Kasumi-1 (cell line): ENCODE results near the gene S100A1.

Experiments
- DNase-seq, 2 experiments: peaks; one replicate each; lab custom pipeline; 2025; lab: John Stamatoyannopoulos, UW

S100A1 gene

DNA sequence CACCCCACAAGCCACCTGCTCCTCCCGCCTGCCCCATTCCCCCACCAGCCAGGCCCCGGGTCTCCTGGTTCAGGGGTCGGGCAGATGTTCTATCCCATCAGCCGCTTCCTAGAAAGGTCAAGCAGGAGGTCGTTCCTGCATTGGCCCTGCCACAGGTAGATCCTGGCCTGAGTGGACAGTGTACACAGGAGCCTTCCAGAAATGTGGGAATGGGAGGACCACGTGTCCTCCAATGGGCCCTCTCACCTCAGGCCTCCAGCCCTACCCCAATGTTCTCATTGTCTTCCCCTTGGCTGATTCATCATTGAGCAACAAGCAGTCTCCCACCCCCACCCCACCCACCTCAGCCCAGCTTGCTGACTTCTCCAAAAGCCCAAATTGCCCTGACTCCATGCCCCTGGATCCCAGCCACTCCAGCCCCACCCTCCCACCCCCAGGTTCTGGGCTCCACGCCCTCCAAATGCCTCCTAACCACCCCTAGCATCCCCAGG is 17.4 kb upstream of the S100A1 start:
- no peak for DNase-seq

DNA sequence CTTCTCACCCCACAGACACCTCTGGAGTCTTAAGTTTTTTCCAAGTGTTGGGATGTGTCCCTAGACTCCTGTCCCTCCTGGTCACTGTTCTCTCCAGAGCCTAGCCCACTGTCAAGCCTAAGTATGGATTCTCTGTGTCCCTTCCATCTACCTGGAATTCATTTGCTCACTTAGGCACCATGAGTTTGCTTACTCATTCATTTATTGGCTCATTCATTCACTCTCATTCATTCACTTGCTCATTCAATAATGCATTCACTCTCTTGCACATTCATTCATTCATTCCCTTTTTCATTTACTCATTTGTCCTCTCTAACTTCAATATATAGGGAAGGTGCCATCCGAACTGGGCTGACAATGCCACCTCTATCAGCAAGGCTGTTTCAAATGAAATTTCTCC is 16.9 kb upstream of the S100A1 start:
- no peak for DNase-seq

DNA sequence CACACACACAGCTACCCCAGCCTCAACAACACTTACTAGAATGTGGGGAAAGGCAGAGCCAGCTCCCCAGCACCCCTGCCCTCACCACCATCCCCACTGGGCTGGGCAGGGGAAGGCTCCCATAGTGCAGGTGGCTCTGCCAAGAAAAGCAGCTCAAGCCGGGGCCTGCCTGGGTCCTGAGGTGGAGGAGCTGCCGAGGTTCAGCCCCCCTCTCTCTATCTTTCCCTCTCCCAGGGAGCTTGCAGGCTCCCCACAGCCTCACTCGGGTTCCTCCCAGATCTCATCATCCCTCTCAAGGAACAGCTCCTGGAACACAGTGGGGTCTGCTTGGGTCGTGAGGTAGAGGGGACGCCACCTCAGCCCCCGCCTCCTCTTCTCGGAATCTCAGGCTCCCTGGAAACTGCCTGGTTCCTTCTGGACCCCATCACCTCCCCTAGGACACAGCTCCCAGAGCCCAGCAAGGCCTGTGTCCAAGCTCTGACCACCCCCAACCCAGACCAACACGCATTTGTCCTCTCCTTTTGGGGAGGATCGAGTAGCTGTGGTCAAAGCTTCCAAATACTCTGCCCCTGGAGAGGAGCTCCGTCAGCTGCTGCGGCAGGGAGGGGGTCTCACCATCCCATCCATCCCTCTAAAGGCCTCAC is 16.0 kb upstream of the S100A1 start:
- no peak for DNase-seq

DNA sequence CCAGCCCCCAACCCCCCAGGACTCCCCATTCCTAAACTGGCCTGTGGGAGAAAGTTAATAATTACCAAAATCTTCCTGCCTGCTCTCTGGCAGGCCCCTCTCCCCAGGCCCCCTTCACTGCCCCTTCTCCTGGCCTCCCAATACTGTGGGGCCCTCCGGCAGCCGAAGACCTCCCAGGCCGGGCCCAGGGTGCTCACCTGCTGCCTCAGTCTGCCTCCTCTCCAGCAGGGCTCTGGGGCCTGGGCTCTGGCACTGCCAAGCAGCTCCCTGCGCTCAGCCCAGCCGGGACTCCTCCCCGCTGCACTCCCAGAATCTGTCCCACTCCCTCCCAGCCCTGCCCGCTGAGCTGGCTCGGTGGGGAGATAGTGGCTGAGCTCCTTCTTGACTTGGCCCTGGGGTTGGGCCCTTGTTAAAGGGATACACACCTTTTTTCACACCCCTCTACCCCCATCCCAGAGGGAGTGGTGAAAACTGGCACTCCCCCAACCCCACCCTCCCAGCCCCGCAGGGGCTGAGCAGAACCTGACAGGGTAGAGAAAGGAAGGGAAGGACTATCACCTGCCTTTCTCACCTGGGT is 15.4 kb upstream of the S100A1 start, which contains the start of gene S100A16:
S100A16 (minus strand) TSS at position 383 of the 577 bp plus-strand sequence. CDS start 4,986 bp downstream, outside the sequence.
- no peak for DNase-seq

DNA sequence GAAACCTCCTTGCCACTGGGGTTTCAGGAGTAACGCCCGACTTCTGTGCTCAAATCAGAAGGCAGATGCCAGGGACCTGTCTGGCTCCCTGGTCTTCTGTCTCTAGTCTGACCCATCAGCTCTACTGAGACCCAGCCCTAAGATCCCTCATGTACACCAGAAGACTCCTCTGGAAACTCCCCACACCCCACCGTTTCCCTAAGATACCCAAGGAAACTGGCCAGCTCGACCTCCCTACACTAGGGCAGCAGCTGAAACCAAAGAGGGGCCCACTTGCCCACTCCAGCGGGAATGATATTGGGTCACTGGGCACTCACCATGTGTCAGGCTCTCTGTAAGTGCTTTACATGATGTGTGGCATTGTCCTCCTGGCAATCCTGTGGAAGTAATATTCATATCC is 14.8 kb upstream of the S100A1 start:
- no peak for DNase-seq

DNA sequence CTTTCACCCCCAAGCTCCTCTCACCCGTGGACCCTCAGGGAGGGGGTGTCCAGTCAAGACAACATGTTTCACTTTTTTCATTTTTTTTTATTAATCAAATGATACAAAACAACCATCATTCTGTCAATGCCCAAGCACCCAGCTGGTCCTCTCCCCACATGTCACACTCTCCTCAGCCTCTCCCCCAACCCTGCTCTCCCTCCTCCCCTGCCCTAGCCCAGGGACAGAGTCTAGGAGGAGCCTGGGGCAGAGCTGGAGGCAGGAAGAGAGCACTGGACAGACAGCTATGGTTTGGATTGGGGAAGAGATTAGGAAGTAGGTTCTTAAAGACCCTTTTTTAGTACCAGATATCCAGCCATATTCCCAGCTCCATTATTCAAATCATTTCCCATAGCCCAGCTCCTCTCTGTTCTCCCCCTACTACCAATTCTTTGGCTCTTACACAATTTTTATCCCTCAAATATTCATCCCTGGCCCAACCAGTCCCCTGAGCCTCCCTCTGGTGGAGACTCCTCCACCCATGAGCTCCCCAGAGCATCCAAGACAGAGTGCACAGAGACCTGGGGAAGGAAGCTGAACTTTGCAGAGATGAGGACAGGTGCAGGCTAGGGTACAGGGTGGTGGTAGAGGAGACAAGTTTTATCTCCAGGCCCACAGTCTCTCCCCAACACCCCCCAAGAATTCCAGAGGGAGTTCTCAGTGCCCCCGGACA is 13.9 kb upstream of the S100A1 start:
- DNase-seq: no peak

DNA sequence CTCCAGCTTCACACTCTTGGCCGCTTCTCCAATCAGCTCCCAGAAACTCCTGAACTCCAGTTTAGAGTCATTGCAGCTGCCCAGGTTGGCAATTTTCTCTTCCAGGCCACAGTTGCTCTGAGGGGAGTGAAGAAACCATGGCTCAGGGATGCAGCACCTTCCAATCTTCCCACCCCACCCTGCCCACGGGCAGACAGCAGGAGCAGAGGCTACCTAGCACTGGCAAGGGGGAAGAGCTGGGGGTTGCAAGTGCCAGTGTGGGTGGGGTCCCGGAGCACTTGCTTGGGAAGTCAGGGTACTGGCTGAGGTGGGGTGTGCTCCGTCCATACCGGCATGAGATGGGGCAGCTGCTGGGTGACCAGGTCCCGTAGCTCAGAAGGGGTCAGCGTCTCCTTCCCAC is 13.3 kb upstream of the S100A1 start:
- no peak for DNase-seq

DNA sequence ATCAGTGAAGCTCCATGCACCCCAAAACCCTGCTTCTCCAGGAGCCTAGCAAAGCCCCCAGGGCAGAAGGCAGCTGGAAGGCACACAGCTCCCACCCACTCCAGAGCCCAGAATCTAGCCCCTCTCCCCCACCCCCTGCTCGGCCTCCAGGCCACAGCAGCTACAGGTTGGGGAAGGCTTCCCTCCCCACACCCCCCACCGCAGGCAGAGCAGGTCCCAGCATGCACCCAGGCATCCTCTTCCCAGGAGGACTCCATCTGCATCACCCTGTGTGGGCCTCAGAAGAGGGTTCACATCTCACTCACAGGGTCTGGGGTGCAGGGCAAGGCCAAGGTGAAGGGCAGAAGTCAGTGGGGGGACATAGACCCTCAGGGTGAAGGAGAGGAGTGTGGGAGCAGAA is 12.8 kb upstream of the S100A1 start:
- DNase-seq: no peak

DNA sequence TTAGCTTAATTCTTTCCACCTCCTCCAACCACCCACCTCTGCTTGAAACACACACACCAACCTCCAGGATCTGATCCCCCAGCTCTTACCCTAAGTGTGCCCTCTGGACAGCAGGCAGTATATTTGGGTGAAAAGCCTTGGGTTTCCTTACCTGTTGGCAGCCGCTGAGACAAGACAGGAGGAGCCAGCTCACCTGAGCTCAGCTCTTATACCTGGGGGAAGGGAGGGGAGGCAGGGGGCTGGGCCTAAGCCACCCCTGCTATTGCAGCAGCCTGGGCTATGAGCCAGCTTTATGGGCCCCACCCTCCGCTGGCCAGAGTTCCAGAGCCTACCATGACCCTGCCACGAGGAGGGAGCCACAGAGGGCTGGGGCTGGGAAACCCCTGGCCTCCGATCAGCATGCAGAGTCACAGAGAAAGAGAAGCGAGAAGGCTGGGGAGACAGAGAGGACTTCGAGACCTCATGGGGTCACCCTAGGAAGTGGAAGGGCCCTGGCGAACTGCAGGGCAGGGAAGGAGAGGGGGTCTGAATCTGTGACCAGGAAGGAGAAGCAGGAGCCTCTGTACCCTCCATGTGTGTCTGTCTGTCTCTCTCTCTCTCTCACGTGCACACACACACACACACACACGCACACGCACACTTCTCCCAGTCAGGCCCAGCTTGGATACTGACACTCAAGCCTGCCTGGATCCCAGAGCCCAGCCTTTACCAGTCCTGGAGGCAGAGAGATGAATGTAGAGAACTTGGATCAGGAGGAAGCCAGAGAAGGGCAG is 11.9 kb upstream of the S100A1 start, which contains the start of gene S100A14:
S100A14 (minus strand) TSS at position 182 of the 773 bp plus-strand sequence. CDS start 467 bp downstream, outside the sequence.
- no peak for DNase-seq

DNA sequence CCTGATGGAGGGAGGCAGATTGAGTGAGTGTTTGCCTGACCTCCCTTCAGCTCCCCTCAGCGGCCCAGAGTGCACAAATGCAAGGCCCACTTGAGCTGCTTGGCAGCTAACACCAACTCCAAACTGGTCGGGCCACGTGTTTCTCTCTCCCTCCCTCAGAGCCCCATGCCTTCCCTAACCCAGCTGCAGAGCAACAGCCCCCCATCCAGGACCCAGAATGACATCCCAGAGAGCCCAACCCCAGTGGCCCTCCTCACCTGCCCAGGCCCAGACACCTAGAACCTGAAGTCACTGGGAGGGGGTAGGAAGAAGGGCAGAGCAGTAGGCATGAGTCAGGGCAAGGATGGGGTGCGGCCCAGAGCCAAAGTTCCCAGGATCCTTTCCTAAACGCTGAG is 11.3 kb upstream of the S100A1 start:
- DNase-seq: no peak

DNA sequence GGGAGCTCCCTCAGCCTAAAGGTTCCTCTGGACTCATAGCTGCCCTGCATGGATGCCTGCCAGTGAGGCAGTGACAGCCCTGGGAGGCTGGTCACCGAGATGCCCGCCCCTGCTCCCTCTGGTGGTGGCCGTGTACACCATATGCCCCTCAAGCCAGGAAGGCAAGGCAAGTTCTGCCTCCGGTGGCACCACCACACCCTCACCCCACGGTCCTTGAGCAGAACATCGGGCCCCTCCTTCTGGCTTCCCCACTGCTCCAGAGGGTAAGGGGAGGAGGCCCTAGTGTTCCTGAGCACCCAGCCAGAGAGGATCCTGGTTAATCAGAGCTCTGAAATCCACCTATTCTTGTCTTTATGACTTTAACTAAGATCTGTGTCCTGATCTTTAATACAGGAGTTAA is 10.6 kb upstream of the S100A1 start:
- peak in 1 of 2 experiments; percentile 22 for DNase-seq

DNA sequence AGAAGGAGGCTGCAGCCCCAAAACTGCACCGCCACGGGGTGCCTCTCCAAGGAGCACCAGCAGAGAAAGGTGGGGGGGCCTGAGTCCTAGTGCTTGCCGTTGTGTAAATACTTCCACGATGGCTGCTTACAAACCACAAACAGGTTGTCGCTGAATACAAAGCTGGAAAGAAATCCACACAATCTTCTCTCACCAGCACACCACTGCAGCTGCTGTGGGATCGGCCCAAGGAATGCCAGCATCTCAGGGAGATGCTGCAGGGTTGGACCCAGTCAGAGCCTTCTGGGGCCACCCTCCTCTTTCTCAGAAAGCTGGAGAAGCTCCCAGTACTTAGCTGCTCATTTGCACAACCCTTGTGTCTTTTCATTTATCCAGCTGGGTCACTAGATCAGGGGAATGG is 9.1 kb upstream of the S100A1 start:
- DNase-seq: no peak

DNA sequence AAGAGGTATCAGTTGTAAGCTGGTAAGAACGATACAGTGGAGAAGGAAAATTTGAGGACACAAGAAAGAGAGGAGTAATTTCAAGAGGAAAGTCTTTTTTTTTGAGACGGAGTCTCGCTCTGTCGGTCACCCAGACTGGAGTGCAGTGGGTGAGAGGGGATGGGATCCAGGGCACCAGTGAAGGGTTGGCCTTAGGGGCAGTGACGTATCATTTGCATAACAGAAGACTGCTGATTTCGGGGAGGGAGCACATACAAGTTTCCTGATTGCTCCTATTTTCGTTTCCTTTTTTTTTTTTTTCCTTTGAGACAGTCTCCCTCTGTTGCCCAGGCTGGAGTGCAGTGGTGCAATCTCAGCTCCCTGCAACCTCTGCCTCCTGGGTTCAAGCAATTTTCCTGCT is 5.1 kb upstream of the S100A1 start:
- no peak for DNase-seq

DNA sequence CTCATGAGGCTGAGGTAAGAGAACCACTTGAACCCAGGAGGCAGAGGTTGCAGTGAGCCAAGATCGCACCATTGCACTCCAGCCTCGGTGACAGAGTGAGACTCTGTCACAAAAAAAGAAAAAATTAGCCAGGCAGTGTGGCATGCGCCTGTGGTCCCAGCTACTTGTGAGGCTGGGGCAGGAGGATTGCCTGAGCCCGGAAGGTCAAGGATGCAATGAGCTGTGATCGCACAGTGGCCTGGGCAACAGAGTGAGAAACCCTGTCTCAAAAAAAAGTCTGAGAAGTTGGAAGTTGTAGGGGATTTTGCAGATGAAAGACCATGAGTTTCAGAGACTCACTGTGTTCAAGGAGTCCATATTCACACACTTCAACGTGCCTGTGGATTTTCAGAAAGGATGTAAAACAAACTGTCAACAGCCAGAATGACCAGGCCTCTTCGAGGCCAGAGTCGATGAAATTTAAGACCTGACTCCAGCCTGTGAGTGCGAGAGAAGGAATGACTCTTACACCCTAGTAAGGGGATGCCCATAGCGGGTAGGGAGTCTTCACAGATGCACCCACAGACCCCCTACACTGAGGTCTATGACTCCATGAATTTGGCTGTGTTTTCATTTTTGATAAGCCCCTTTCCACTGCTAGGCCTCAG is 3.1 kb upstream of the S100A1 start:
- DNase-seq: no peak

DNA sequence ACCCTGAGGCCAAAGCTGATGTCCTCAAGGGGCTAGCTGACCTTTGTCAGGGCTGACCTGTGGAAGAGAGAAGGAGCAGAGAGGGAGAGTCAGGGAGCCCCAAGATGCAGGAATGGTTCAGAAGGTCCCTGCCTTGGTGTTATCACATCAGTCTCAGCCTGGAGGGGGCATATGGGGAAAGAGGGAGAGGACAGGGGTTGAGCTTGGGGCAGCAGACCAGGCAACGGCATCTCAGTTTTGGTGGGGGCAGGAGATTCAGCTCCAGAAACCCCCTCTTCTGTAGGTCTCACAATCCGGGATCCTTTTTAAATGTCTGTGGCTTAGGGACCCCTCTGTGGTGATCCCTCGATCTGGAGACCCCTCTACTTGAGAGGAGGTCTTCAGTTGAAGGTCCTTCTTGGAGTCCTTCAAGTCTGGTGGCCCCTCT is 1.7 kb upstream of the S100A1 start:
- DNase-seq: no peak

DNA sequence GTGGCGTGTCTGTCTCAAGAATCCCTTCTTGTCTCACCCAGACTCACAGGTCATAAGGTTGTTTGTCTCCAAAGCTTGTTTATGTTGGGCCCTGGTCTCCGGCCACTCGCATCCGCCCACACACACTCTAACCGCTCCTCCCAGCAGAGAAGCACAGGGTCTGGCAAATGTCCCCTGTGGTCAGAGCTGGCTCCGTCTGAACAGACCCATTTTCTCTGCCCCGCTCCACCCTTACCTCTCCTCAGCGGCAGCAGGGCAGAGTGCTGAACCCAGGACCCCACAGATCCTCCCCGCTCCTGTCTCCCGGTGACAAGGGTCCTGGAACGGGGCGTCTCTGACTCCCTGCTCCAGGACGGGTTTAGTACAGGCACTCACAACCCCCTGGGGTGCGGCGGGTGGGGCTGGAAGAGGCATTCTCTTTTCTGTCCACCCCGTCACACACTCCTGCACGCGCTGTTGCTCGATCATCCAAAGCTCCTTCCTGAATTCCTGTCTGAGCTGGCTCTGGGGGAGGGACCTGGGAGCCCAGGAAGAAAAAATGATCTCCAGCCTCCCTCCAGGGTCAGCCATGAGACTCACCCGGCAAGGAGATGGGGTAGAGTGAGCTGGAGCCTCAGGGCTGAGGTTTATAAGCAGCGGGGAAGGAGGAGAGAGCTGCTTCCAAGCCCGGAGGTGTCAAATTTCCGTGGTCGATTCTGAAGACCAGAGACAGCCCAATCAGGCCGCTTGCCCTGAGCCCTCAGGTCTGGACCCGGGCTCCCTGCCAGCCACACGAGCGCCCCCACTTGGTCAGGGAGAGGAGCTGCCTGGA is 1.1 kb upstream of the S100A1 start, which contains the start of gene S100A13:
S100A13 (minus strand) TSS at position 602 of the 811 bp plus-strand sequence. CDS start 1,033 bp downstream, outside the sequence.
- peak; percentile 77 to 85 for DNase-seq

DNA sequence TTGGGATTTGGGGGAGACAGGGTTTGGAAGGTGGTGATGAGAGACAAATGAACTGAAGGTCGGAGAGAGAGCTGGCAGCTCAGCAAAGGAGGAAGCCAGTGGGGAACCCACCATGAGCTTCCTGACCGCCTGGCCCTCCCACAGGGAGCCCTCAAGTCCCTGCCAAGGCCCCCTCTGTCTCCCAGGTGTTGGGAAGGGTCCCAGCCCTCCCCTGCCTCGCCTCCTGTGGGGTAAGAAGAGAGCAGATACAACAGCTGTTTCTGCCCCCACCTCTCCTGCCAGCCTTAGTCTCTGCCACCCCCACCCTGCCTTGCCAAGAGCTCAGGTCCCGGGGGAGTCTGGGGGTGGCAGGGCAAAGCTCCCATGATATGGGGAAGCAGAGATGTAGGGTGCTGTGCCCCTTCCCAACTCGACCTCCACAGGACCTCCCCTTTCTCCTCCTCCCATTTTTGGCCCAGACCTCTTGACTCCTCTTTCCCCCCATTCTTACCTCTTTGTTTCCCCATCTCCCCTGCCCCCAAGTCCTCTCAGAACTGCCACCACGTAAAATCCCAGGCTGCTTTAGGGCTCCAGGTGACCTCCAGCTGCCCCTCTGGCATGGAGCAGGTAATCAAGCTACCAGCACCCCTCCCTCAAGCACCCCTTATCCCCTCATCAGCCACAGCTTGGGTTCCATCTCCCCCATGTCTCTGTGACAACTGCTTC is 556 bp downstream of the S100A1 start:
- no peak for DNase-seq

DNA sequence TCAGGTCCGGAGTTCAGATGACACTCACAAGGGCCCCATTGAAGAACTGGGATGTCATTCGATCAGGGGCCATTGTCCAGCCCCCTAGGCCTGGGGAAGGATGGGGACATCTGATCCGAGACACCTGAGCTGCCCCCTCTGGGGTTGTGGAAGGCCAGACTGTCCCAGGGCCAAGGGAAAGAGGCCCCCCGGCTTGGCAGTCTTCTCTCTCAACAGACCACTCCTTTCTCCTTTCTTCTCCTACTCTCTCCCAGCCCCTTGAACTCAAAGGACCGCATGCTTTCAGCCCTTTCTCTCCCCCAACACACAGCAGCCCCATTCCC is 1.1 kb downstream of the S100A1 start:
- DNase-seq: no peak

DNA sequence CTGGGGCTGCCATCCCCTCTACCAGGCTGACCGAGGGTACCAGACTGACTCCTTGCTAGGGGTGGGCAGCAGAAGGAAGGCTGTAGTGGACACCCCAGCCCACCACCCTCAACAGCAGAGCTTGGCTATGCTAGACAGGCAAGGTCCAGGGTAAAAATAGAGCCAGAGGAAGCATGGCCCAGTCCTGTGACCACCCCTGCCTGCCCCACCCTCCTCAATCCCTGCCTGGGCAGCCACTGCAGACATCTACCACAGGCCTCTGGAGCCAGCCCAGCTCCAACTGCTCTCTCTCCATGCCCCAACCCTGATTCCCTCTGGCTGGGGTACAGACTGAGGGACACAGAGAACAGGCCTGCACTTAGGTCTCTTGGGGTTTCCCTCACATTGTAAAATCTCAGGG is 1.7 kb downstream of the S100A1 start:
- DNase-seq: no peak

DNA sequence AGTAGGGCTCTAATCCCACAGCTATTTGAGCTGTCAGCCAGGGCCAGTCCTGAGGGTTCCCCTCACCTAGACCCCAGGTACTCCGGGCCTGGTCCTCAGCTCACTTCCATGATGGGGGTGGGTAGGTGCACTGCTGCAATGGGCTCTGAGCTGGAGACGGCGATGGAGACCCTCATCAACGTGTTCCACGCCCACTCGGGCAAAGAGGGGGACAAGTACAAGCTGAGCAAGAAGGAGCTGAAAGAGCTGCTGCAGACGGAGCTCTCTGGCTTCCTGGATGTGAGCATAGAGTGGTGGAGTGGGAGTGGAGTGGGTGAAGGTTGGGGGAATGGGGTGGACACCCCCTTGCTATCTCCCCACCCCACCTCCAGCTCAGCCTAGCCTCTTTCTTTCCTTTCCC is 2.1 kb downstream of the S100A1 start:
- no peak for DNase-seq
